A549 treated with ZK216348 at 1 μM for 4 hours (cell line): ENCODE measurements around the gene DENND4A. TPM values are rescaled to one million over a fixed set of nuclear protein-coding genes. Genes with fewer than 3 reads are reported as not detected.

Experiments used
- total RNA-seq: library from RNA; stranded (reverse); fragments of 200-300 nt; extraction: Qiagen RNA extraction; gene quantifications from 5 replicates; pipeline ENCODE4 v1.2.3, GENCODE V29; 2022; ENCODE audit warnings: low read depth

DENND4A gene
- total RNA-seq: 5.0 to 6.4 TPM (median 5.4 TPM) in 5 replicates

DNA sequence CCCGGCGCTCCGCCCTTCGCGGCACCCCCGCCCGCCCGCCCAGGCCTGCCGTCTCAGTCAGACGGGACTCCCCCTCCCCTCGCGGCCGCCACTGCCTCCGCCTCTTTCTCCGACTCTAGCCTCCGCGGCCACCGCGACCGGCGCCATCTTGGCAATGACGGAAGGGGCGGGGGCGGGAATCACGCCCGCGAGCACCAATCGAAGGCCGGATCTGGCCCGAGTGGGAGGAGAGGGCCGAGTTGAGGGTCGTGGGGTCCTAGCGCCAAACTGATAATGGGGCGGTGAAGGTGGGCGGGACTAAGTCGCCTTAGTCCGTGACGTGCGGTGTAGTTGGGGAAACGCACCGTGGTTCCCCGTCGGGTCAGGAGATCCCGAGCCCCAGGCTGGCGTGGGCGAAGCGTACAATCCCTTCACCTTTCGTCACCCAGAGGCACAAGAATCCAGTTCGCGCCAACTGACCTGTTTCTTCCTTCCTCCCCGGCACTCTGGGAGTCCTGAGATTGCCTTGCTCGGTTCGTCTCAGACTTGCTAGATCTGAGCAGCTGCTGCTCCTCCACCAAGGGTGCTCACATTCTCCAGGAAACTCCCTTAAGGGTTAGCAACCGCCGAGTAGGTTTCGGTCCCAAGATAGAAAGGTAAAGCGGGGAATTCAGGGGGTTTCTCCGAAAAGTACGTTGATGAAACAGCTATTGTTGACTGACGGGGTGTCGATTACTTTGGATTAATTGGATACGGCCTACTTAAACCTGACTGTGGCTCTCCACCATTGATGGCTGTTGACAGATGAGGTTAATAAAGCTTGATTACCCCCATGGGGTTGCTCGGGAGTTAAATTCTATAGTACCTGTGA is at the start of gene DENND4A:
Gene DENND4A, minus strand, starts transcription at position 156 of the 850 bp plus-strand sequence. CDS start 35,843 bp downstream, outside the sequence.

DNA sequence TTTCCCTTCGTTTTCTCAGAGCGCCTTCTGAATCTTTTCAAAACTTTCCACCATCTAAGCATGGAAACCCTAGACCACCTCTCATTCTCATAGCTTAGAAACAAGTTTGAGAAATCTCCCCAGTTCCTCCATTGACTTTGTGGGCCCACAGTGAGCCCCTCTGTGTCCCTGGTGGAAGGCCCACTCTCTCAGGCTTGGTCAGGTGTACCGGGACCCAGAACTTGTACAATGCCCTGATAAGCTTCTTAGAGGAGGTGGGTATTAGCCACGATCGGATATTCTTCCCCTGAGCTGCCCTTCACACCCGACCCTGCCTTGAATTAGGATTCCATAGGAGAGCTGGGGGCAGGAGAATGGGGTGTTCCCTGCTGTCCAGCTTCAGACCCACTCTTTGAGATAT is 170.5 kb downstream of the DENND4A start, which contains the start of gene SLC24A1:
Gene SLC24A1, plus strand, starts transcription at position 301 of the 400 bp plus-strand sequence. CDS start 2,143 bp downstream, outside the sequence.

DNA sequence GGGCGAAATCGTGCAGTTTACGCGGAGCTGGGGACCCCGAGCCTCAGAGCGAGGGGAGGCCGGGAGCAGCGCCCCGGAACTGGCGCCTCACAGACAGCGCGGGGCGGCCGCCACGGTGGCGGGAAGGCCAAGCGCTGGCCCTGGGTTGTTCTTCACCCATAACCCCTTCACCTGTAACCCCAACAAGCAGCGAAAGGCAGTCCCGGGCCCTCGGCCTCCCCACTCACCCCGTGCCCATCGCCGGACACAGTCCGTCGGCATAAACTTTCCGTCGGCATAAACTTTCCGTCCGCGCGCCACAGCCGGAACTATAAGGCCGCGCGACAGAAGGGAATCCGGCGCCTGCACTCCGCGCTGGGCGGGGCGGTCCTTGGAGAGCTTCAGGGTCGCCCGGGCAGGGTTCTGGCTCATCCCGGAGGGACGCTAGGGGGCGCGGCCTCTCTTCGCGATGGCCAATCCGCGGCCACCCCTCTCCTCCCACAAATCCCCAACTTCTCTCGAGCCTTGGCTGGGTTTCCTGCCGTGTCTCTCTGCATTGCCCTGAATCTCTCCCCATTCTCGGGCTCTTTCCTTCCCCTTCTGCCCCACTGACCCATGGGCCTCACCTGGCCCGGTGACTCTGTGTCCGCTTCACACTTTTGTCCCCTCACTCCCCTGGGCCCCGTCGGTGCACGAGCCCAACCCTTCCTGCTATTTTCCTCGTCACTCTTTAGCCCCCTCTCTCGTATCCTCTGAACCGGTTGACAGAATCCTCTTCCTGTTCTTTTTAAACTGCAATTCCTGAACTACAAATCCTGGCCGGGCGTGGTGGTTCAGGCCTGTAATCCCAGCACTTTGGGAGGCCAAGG is 181.0 kb downstream of the DENND4A start, which contains the start of gene INTS14:
Gene INTS14, minus strand, starts transcription at position 261 of the 848 bp plus-strand sequence. CDS start 3,751 bp downstream, outside the sequence.

Other genes with a start within 250 kb of the DENND4A start
- 42.4 to 44.8 TPM (median 43.8 TPM) in 5 replicates for gene INTS14, start 181.2 kb downstream of the DENND4A start, total RNA-seq
- gene SLC24A1, start 170.4 kb downstream of the DENND4A start, total RNA-seq: 2.4 to 5.2 TPM (median 4.0 TPM) in 5 replicates
- 265 to 374 TPM (median 285 TPM) in 5 replicates for gene RAB11A, start 77.2 kb upstream of the DENND4A start, total RNA-seq